Coronary artery (tissue), 2 donors: Measurements from ENCODE around the gene THRA.

Experiments
- DNase-seq: peaks from one replicate; pipeline ENCODE4 v3.0.0-alpha.2; 2017; ENCODE audit warnings: low spot score
- H3K27ac ChIP-seq, 2 donors: fragments of 200-600 bp; sonication (generic); one replicate each; pipeline ENCODE4 v1.5.1; 2016 to 2019
- H3K4me3 ChIP-seq: fragments of 200-600 bp; sonication (generic); 2 replicates; pipeline ENCODE4 v1.5.1; 2016; ENCODE audit warnings: mild to moderate bottlenecking, moderate library complexity
- CTCF ChIP-seq: fragments of 200-600 bp; sonication (generic); IDR thresholded peaks from one replicate; pipeline ENCODE4 v1.5.1; 2019; ENCODE audit warnings: antibody characterized with exemption

THRA gene

GRCh38 chr17:40097931-40098845 is 35.4 kb downstream of the THRA start:
- no peak for TF ChIP-seq CTCF
- Histone ChIP-seq H3K27ac (peak overlapping the region; percentile 89 to 96), H3K4me3 (peak overlapping the region; percentile 83)
- peak; percentile 95 for DNase-seq

GRCh38 chr17:40098846-40099618 is 36.3 kb downstream of the THRA start:
- TF ChIP-seq CTCF, result no peak
- DNase-seq, result peak; percentile 100
- Histone ChIP-seq H3K4me3 (peak overlapping the region; percentile 83), H3K27ac (peak overlapping the region; percentile 89 to 96)

GRCh38 chr17:40099619-40100418 is 37.1 kb downstream of the THRA start:
- DNase-seq, result no peak
- TF ChIP-seq CTCF, result no peak
- peak overlapping the region; percentile 83 for H3K4me3 ChIP-seq

GRCh38 chr17:40100419-40100668 is 37.6 kb downstream of the THRA start, which contains the start of gene NR1D1:
TSS of gene NR1D1 (minus strand) at chr17:40100589. CDS start at chr17:40100094, 495 bp downstream.
- TF ChIP-seq CTCF, result no peak
- DNase-seq, result no peak
- H3K4me3 ChIP-seq, result peak within 1 kb of the TSS; percentile 83
- H3K27ac ChIP-seq, result peak within 1 kb of the TSS; percentile 89 to 96

More at GRCh38 chr17:40099619-40100418, 37.1 kb downstream of the THRA start:
- H3K27ac ChIP-seq, result peak overlapping the region; percentile 89 to 96

- DNase-seq, result peak; percentile 100
- Histone ChIP-seq H3K27ac (peak overlapping the region; percentile 89 to 96), H3K4me3 (peak overlapping the region; percentile 83)
- no peak for TF ChIP-seq CTCF
These were observed 38.1 kb downstream of the THRA start for GRCh38 chr17:40100669-40101366.
